ENCODE results near the gene TNFAIP8L2. TPM values are rescaled to one million over a fixed set of nuclear protein-coding genes. Genes with fewer than 3 reads are reported as not detected.

TNFAIP8L2 gene
- total RNA-seq, 1 donor from 2014 or later: 0.96 TPM

- ATAC-seq (no peak), DNase-seq (ENCODE audit: low spot score) (no peak)
These were observed 11.0 kb upstream of the TNFAIP8L2 start for GRCh38 chr1:151145304-151146071.

- DNase-seq (ENCODE audit: low spot score) (no peak), ATAC-seq (no peak)
These were observed 10.4 kb upstream of the TNFAIP8L2 start for GRCh38 chr1:151146072-151146411.

GRCh38 chr1:151146412-151147131 lies 9.9 kb upstream of the TNFAIP8L2 start, which contains the start of gene SEMA6C:
SEMA6C (minus strand) TSS chr1:151146631; CDS start chr1:151142621, 4,010 bp downstream.
- ATAC-seq (peak; percentile 96), DNase-seq (ENCODE audit: low spot score) (peak; percentile 98)

- ATAC-seq (peak; percentile 63), DNase-seq (ENCODE audit: low spot score) (no peak)
These were observed 9.3 kb upstream of the TNFAIP8L2 start for GRCh38 chr1:151147132-151147503.

GRCh38 chr1:151147665-151148064 lies 8.8 kb upstream of the TNFAIP8L2 start:
- DNase-seq (ENCODE audit: low spot score) (no peak), ATAC-seq (peak; percentile 47)

- no peak for DNase-seq (ENCODE audit: low spot score)
- peak; percentile 10 for ATAC-seq
These were observed 650 bp downstream of the TNFAIP8L2 start for GRCh38 chr1:151157067-151157531.

- DNase-seq (ENCODE audit: low spot score) (no peak), ATAC-seq (no peak)
These were observed 1.9 kb downstream of the TNFAIP8L2 start for GRCh38 chr1:151158326-151158725.

DNA sequence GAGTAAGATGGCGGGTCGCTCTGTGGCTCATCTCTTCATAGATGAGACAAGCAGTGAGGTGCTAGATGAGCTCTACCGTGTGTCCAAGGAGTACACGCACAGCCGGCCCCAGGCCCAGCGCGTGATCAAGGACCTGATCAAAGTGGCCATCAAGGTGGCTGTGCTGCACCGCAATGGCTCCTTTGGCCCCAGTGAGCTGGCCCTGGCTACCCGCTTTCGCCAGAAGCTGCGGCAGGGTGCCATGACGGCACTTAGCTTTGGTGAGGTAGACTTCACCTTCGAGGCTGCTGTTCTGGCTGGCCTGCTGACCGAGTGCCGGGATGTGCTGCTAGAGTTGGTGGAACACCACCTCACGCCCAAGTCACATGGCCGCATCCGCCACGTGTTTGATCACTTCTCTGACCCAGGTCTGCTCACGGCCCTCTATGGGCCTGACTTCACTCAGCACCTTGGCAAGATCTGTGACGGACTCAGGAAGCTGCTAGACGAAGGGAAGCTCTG lies 2.4 kb downstream of the TNFAIP8L2 start:
- no peak for ATAC-seq
- DNase-seq (ENCODE audit: low spot score): no peak

DNA sequence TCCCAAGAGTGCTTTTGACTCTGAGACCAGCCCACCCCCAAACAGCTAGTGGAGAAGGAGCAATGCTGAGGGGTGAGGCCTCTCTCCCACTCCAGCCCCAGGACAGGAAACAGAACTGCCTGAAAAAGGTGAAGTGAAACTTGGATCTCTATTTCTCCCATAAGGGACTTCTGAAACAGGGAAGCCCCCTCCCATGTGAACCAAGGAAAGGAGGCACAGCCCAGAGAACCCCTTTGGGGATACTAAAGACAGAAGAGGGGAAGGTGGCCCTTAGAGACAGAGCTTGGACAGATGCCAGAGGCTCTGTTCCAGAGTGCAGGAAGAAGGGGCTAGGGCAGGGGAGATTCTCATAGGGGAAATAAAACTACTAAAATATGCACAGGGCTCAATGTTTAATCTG lies 2.9 kb downstream of the TNFAIP8L2 start:
- no peak for DNase-seq (ENCODE audit: low spot score)
- ATAC-seq: no peak

DNA sequence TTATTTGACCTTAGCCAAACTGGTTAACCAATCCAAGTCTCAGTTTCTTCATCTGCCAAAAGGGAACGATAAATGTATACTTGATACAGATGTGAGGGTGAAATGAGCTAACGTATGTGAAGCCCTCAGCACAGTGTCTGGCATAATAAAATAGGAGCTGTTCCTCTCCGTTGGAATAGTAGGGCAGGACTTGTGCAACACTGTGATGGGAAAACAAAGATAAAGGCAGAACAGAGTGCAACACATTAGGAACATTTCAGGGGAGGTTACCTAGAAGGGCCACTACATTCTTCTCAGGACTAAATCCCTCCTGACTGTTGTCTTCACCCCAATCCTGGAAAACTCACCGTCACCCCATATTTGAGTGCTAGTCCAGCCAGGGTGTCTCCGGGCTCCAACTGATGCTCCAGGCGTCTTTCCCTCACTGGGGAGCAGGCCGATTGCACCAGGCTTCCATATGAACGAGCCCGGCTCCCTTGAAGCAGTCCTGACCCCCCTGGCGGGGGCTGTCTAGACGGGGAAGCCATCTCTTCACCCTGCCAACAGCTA lies 8.4 kb downstream of the TNFAIP8L2 start:
- DNase-seq (ENCODE audit: low spot score) (no peak), ATAC-seq (peak; percentile 66)

DNA sequence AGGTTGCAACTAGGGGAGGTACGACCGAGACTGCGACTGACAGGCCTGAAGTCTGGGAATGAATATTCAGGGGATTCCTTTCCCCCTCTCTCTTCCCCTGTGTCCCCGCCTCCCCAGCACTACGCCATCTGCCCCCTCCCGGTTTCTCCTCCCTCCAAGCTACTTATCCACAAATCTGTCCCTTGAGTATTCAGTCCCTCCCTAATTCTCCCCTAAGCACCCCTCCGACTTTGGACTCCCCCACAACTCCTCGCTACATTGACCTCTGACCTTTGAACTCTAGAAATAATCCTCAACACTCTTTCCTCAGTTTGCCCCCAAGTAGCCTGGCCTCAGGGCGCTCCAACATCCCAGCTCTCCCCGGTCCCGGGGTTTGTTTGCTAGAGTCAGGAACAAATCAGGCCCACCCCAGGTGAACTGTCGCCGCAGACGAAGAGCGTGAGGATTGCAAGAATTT lies 8.9 kb downstream of the TNFAIP8L2 start:
- DNase-seq (ENCODE audit: low spot score): peak; percentile 63

DNA sequence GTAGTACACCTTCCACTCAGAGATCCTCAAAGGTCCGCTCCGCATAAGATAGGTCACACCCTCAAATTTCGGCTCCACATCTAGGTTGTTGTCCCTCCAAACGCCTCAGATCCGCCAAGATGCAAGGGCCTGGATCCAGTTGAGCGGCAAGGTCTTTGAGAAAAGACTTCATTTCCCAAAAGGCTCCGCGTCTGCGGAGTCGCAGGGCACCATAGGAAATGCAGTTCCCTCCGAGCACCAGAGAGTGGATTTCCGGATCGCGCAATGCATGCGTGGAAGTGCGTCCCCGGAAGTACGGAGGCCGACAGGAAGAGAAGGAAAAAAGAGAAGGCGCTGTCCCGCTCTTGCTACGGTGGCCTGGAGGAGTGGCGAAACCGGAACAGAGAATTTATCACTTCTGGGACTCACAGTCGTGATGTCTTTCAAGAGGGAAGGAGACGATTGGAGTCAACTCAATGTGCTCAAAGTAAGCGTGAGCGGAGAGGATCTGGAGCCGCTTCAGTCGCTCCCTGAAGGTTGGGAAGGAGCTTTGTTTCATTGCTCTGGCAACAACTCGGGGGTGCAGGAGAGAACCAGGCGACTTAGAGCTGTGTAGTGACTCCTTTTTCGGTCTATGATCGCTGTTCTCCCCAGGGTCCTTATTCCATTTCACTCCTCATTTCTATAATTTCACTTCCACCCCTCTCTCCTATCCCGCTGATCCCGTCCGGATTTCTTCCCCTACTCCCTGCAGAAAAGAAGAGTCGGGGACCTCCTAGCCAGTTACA lies 9.5 kb downstream of the TNFAIP8L2 start, which contains the start of the genes LYSMD1 and SCNM1:
LYSMD1 (minus strand) TSS at position 165 of the 767 bp plus-strand sequence. CDS start 644 bp downstream, outside the sequence.
SCNM1 (plus strand) TSS at position 407 of the 767 bp plus-strand sequence; CDS start at position 416, 9 bp downstream.
- DNase-seq (ENCODE audit: low spot score): peak; percentile 99
- peak; percentile 92 for ATAC-seq

More for the DNA sequence above, 8.9 kb downstream of the TNFAIP8L2 start:
- ATAC-seq: peak; percentile 54

- ATAC-seq (no peak), DNase-seq (ENCODE audit: low spot score) (no peak)
These were observed 10.1 kb downstream of the TNFAIP8L2 start for GRCh38 chr1:151166505-151166956.

DNA sequence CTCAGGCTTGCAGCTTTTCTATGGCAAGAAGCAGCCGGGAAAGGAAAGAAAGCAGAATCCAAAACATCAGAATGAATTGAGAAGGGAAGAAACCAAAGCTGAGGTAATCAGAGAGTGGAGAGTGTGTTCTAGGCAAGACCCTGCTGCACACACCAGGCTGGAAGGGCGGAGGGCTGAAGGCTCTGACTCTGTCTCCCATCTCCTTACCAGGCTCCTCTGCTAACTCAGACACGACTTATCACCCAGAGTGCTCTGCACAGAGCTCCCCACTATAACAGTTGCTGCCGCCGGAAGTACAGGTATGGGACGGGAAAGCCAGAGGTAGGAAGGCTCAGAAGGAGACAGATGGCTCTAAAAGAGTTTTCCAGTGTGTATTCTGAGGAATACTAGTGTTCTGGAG lies 10.7 kb downstream of the TNFAIP8L2 start:
- ATAC-seq: no peak
- no peak for DNase-seq (ENCODE audit: low spot score)

GRCh38 chr1:151171190-151171589 lies 14.7 kb downstream of the TNFAIP8L2 start:
- ATAC-seq: no peak

GRCh38 chr1:151175041-151175741 lies 18.7 kb downstream of the TNFAIP8L2 start:
- no peak for ATAC-seq
- no peak for DNase-seq (ENCODE audit: low spot score)

More at GRCh38 chr1:151171190-151171589, 14.7 kb downstream of the TNFAIP8L2 start:
- DNase-seq (ENCODE audit: low spot score): no peak

GRCh38 chr1:151175863-151176262 lies 19.4 kb downstream of the TNFAIP8L2 start, which contains the start of gene TMOD4:
TMOD4 (minus strand) TSS chr1:151175981; CDS start chr1:151174875, 1,106 bp downstream.
- ATAC-seq: peak; percentile 70

DNA sequence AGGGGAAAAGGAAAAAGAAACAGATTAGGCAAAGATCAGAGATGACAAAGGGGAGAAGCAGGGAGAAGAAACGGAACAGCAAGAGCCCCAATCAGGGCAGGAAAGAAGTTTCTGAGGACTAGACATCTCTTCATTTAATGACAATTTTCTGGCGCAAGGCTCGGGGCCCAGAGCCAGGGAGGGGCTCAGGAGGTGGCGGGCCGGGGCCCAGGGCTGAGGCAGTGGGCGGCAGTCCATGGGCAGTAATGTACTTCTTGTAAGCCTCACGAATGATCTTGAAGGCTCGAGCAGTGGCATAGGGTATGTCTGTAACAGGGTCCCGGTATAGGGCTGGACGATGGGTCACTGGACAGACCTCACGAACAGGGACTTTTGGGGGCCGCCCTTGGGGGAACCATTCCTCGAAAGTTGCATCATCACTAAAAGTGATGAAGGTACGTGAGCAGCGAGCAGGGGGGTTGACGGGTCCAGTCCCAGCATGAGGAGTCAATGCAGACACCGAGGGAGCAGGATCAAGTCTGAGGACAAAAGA lies 20.1 kb downstream of the TNFAIP8L2 start:
- DNase-seq (ENCODE audit: low spot score) (no peak), ATAC-seq (no peak)

More at GRCh38 chr1:151175863-151176262, 19.4 kb downstream of the TNFAIP8L2 start, which contains the start of gene TMOD4:
- DNase-seq (ENCODE audit: low spot score): no peak

DNA sequence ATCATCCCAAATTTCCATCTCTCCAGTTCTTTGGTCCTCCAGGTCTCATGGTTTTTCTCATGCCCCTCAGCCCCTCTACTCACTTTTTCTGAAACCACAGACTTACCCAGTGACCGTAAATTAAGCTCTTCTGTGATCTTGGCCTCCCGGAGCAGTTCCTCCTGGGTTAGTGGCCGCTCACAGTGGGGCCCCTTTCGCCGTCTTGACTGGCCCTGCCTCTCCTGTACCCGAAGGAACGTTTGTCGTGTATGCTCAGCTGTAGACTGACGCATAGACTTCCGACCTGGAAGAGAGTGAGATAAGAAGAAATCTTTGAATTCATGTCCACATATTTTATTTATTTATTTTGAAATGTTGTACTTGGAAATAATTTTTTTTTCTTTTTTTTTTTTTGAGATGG lies 27.8 kb downstream of the TNFAIP8L2 start:
- ATAC-seq (no peak), DNase-seq (ENCODE audit: low spot score) (no peak)
